ENCODE data around the gene FRMD5.
"Not testable (repeated sequence)": the region's sequence is repeated elsewhere in the genome, so short reads cannot be mapped to it uniquely, and the experiment has no call there.

Gene FRMD5

DNA sequence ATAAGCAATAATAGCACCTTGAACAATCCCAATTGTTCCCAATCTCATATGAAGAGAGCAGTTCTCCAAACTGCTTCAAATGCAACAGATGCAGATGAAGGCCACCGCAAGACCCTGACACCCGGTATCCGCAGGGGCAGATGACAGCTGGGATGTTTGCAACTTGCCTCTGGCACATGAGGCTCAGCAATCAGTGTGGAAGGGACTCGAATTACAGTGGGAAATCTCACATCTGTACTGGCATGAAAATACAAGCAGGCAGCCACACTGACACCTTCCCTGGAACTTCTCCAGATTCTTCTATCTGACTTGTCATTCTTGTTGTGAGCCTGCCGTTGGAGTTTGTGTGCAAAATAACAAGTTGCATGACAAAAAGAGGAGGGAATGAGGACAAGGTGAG lies 299.5 kb downstream of the FRMD5 start:
- DNase-seq (ENCODE audit: low read depth in 2 of 2): no peak

DNA sequence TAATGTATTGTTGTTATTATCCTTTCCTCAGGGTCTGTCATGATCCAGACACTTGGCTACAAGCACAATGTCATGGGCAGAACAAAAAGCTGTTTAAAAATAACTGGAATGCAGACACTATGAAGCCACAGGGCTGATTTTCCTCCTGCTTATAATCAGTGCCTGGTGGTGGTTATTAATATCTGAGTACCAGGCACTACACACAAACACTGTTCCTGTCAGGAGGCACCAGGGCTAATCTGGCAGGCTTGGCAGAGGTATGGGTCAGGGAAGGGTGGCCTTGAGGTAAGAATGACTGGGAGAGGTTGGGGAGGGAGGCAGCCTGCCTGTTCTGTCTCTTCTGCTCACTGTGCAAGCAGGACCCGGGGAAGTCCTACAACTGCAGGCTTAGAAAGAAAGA lies 301.1 kb downstream of the FRMD5 start:
- DNase-seq (ENCODE audit: low read depth in 2 of 2): no peak

DNA sequence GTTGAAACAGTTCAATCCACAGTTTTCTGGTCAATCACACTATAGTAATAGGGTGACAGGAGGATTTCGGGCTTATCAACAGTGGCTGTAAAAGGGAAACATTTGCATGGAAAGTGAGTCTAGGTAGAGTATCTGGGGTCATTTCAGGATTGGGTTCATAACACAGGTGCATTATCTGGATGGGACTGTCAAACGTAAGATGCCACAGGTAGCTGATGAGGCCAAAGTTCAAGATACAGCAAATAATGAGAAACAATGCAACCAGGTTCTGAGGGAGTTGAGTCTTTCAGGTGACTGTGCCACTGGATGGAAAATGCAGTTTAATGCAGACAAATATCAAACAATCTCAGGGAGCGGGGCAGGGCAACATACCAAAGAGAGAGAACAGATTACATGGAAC lies 306.0 kb downstream of the FRMD5 start:
- no peak for DNase-seq (ENCODE audit: low read depth in 2 of 2)

DNA sequence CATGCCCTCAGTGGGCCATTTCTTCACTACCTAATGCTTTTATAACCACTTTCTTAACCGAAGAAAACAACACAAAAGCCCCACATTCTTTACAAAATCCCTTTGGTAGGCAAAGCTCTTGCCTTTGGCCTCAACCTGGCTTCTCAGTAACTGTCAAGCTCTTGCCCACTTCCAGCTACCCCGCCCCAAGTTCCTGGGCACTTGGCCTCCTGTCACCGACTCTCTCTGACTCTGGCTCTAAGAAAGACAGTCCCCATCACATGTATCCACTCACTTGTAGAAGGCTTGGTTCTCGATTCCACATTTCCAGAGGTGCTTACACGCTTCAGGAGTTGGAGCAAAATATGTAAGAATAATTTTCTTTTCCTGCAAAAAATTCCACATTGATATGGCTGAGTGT lies 307.2 kb downstream of the FRMD5 start:
- no peak for DNase-seq (ENCODE audit: low read depth in 2 of 2)

DNA sequence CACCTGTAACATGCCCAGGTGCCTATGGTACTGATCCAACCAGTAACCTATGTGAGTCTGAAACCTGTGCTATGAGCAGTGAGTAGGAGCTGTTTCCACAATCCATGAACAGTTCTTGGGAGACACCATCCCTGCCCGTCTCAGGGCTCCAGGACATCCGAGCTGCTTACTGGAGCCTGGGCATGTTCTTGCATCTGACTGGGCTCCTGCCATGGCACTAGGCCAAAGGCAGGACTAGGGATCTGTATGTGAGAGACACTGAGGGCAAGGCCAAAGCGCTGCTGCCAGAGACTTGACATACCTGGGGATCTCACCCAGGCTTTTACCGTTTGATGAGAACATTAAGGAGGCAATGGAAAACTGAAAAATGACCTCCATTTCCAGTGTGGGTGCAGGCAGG lies 308.5 kb downstream of the FRMD5 start:
- no peak for DNase-seq (ENCODE audit: low read depth in 2 of 2)

DNA sequence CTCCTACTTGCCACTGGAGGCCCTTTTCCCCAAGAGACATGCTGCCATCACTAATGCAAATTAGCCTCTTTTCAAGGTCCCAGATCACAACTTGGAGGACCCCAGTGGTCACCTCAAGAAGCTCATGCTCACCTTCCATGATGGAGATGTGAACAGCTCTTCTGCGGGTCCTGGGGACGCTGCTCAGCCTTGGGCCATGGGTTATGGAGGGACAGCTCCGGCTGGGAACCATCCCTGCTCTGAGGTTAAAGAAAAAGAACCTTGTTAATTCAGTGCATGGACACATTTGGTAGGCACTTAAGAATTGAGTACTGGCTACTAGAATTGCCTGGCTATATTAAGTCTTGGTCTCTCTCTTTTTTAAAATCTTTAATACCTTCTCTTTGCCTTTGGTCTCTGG lies 311.5 kb downstream of the FRMD5 start:
- no peak for DNase-seq (ENCODE audit: low read depth in 2 of 2)

DNA sequence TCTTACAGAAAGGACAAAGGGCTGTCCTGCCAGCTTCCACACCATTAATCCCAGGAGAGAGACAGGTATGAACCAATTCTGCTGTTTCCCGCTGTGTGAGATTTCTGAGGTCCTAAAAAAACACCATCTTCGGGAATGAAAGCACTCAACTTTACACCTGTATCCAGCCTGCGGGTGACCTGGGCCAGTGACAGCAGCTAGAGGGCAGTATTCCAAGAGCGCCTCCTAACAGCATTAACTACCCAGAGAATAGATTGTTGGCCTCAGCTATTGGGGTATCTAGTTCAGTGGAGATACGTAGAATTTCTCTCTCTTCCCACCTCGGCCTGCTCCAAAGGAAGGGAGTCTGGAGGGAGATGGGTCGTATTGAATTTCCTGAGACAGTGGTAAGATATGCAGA lies 313.1 kb downstream of the FRMD5 start:
- no peak for DNase-seq (ENCODE audit: low read depth in 2 of 2)

DNA sequence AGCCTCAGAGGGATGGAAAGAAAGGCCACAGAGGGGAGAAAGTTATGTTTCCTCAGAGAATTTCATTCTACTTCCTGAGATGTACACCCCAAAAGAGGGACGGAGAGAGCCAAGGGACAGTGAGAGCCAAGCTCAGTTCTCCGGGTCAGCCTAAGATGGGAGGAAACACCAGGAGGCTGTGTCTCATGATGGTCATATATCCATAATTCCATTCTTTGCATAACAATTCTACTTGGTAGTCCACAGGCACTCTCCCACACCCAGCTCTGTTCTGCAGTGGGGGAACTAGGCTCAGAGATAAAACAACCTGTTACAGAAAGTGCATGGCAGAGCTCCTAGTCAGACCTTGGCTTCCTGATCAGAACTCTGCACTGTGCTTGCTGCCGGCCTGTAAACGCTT lies 313.8 kb downstream of the FRMD5 start:
- DNase-seq (ENCODE audit: low read depth in 2 of 2): no peak

DNA sequence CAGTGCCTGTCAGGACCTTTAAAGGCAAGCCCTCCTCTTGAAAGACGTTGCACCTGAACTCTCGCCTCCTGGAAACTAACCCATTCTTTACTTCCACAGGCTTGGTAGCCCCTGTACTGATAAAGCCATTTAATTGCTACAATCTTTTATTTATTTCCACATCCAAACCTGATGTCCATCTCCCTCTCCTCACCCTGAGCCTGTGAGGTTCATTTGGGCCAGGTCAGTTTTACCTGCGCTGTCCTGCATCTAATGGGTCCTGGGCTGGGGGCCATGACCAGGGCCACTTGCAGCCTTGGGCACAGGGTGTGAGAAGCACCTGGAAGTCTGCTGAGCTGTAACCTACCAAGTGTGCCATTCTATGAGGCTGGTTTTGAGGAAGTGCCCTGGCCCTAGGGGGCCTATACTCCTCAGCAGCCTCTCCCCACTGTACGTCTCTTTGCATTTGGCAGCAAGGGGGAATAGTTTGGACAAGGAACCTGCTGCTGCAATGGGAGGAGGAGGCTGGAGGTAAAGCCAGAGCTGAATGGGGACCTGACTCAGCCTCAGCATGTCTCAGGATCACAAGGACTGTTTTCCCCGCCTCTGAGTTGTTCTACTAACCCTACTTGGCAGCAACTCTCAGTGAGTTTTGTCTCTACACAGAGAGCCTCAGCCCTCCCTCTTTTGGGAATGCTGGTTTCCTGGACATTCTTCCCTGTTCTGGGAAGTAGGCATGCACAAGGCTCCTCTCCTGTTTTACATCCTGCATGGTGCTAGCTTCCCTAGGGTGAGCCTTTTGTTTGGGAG lies 314.5 kb downstream of the FRMD5 start:
- no peak for DNase-seq (ENCODE audit: low read depth in 2 of 2)

DNA sequence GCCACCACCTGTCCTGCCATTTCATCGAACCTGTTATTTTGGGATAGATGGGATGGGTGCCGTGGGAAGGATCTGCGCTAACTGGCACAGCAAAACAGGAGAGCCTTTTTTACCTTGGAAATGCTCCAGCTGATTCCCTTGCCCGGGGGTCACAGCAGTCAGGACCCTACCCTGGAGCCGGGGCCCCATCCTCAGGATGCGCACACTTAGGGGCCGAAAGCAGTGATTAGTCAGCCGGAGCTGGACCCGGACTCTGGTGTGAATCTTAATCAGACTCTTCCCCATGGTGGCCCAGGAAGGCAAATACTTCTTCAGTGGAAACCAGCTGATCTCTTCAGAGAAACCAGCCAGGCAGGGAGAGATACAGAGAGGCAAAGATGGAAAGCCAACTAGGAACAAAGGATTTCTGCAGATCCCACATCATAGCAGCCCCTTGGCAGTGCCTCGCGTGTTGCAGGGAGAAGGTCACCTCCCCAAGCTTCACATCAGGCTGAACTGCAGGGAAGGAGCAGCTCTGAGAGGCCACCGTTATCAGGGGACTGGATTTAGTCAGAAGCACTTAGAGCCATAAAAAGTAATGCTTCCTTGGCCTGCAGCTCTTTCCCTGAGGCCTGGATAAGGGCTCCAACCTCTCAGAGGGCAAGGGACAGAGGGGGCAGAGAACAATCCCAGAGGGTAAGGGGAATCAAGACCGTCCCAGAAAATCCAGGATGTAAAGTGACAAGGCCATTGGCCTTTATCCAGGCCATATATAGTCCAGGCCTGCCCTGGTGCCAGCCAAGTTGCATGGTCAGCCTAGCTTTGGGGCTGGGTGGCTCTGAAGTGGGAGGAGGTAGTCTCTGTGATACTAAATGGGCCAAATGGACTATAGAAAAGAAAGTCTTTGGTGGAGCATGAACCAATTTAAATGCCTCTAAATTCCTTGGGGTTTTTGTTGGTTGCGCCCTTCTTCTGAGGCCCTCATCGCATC lies 315.4 kb downstream of the FRMD5 start:
- DNase-seq (ENCODE audit: low read depth in 2 of 2): no peak

DNA sequence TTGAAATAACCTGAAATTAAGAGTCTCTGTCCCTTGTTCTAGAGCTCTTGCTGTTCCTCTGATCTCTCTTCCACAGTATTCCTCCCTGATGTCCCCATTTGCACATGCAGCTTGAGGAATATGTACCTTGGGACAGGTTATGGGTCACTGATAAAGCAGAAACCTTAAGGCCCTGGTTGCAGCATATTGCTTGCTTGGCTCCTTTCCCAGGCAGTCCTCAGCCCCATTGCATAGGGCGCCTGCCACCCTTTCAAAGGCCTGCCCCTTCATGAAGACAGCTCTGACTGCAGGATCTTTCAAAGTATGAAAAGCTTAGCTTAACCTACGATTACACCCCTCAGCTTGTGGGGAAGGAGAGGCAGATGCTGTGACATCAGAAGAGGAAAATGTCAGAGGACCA lies 316.6 kb downstream of the FRMD5 start:
- DNase-seq (ENCODE audit: low read depth in 2 of 2): no peak

DNA sequence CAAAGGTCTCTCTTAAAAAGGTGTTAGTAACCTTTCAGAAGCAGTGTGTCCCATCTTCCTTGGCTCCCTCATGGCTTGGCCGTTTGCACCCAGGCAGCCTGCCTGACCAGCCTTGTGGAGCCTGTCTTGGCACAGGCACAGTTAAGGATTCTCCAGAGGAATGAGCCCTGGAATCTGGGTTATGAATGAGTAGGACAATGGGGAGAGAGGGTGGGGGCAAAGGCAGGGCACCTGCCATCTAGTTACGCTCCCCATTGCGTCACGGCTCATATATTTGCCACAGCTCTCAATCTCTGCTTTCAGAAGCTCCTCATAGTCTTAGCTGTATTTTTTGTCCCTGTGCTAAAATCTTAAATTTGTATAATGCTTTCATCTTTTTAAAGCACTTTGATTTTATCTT lies 317.7 kb downstream of the FRMD5 start:
- DNase-seq (ENCODE audit: low read depth in 2 of 2): no peak

DNA sequence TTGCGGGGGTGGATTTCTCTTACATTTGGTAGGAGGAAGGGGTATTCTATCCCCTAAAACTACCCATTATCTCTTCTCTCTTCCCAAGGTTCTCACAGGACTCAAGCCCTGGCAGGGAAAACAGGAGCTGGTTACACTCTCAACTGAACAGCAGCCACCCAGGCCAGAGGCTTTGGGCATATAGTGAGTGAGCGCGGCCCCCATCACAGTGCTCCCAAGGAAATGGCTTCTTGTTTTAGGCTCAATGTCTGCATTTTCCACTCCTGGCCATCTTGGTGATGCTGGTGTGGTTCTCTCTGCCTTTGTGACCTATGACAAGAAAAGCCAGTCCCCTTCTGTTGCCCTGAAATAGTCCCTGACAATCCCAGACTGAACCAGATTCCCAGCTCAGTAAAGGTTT lies 318.2 kb downstream of the FRMD5 start:
- no peak for DNase-seq (ENCODE audit: low read depth in 2 of 2)

DNA sequence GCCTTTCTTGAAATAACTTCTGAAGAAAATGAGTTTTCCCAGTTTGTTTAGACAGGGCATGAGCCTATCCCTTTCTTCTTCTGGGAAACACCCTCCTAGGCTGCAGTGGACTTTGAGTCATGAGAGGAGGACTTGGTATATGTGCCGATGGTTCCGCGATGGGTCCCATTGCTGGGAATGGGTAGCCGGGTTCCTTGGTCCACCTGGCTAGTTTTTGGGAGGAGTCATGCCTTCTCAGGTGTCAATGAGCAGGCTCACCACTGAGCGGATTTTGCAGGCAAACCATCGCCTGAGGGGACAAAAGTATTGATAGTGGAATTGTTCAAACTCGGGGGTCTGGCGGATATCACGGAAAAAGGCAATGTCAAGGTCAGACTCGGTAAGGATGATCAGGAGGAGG lies 321.4 kb downstream of the FRMD5 start:
- DNase-seq (ENCODE audit: low read depth in 2 of 2): no peak

DNA sequence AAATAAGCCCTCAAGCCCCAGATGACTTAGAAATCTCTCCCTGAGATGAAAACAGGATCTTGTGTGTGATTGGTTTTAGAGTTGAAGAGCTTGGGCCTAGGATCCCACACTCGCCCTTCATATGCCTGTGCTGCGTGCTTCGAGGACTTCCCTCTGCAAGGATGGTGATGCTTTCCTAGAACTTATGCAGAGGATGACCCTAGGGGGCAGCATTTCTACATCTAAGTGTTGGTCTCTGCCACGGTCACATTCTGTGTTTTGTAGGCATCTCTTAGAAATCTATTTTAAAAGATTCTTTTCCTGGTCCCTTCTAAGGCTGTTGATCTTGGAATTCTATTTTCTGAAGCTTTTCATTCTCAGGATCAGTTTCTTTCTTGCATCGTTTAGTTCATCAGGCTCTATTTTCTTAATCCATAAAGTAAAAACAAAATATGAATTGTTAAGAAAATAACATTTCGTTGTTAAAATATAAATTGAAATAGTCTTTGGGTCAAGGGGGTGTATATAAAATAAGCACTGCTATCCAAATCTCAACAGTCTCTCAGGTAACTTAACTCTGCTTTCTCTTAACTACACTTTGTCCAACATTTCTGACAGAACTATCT lies 322.6 kb downstream of the FRMD5 start:
- DNase-seq (ENCODE audit: low read depth in 2 of 2): peak; percentile 49 to 57

DNA sequence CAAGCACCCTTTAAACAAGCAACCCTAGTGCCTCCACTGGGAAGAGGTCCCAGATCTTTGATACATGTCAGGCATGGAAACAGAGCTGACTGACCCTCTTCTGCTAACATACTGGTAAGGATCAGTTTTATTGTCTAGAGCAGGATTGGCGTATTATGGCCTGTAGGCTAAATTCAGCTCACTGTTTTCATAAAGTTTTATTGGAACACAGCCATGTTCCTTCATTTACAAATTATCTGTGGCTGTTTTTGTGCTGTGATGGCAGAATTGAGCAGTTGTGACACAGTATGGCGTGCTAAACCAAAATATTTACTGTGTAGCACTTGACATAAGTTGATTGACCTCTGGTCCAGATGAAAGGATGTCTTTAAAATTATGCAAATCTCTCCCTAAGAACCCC lies 323.2 kb downstream of the FRMD5 start:
- DNase-seq (ENCODE audit: low read depth in 2 of 2): no peak

DNA sequence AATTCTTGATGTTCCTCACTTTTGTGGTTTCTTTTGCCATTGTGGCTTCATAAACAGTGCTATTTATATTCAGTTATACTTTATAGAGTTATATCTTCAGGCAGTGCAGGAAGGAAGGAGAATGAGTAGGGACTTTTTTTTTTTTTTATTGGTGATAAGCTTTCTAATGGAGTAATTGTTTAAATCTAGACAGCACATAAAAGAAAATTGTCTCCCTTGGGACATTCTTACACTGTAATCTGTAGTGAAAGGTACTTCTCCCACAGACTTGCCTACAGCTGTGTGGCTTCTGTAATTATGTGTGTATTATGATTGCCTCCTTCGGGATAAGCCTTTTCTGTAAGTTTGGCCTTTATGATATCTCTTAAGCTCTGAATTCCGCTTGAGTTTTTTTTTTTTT lies 326.7 kb downstream of the FRMD5 start:
- DNase-seq (ENCODE audit: low read depth in 2 of 2): no peak

DNA sequence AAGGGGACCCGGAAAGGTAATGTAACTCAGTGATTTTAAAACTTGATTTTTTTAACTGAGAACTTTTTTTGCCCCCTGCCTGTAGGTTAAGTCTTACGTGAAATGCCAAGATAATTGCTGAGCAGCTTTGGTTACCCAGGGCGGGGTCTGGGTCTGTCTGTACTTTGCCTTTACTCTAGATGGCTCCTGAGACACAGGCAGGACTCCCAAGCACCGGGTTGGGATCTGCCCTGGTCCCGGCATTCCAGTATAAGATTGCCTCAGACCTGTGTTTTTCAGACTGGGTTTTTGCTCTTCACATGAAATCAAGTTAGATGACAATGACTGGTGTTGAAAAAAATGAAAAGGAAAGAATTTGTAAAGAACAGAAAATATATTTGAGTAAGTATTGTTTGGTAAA lies 328.0 kb downstream of the FRMD5 start:
- no peak for DNase-seq (ENCODE audit: low read depth in 2 of 2)

DNA sequence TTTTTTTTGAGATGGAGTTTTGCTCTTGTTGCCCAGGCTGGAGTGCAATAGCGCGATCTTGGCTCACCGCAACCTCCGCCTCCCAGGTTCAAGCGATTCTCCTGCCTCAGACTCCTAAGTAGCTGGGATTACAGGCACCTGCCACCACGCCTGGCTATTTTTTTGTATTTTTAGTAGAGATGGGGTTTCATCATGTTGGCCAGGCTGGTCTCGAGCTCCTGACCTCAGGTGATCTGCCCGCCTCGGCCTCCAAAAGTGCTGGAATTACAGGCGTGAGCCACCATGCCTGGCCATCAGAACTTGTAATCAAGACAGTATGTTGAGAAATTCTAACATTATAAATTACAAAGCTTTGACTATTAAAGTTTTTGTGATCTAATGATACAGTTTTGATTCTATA lies 328.4 kb downstream of the FRMD5 start:
- not testable (repeated sequence) for DNase-seq (ENCODE audit: low read depth in 2 of 2)

DNA sequence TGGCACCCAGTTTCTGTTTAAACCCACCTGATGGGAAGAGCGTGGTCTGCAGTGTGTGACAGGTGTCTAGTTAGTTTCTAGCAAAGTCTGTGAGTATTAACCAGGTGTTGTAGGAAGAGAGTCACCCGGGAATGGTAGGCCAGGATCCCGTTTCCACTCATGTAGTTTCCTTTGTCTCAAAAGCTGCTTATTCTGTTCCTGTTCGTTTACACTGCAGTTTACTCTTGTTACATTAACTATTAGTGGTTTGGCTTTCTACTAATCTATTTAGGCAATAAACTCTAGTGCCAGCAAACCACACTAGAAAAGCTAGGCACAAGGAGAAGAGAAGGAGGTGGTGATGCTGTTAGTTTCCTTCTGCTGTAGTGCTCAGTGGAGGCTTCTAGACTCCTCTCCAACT lies 335.5 kb downstream of the FRMD5 start:
- DNase-seq (ENCODE audit: low read depth in 2 of 2): no peak

DNA sequence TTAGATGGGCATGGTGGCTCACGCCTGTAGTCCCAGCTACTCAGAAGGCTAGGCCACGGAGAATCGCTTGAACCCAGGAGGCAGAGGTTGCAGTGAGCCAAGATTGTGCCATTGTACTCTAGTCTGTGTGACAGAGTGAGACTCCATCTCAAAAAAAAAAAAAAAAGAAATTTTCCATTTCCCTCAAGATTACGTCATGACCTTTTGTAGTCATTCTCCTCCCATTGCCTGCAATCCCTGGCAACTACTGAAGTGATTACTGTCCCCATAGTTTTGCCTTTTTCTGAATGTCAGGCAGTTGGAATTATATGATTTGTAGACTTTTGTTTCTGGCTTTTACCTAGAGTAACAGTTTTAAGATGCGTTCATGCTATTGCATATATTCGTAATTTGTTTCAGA lies 340.3 kb downstream of the FRMD5 start:
- no peak for DNase-seq (ENCODE audit: low read depth in 2 of 2)

DNA sequence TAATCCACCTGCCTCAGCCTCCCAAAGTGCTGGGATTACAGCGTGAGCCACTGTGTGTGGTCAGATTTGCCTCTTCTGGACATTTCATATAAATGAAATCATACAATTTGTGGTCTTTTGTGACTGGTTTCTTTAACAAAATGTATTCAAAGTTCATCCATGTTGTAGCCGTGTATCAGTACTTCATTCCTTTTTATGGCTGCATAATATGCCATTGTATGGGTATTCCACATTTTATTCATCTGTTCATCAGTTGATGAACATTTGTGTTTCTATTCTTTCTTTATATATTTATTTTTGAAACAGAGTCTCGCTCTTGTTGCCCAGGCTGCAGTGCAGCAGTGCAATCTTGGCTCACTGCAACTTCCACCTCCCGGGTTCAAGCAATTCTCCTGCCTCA lies 342.5 kb downstream of the FRMD5 start:
- DNase-seq (ENCODE audit: low read depth in 2 of 2): no peak

DNA sequence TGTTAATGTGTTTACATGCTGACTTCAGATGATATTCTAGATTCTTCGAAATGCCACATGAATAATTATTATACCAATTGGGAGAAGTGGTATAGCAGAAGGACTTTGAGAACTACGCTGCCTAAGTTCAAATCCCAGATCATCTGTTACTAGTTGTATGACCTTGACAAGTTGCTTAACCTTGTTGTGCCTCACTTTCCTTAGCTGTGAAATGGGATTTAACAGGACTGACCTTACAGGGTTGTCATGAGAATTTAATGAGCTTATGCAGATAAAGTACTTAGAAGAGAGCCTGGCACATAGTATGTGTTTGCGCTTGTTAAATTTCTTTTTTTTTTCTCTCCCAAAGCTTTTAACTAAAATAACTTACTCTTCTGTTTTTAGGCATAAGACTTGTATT lies 343.8 kb downstream of the FRMD5 start:
- no peak for DNase-seq (ENCODE audit: low read depth in 2 of 2)

Measured in fibroblast of skin of left quadriceps (primary cell).